ENCODE results near the gene DAZ4.
"Not testable (repeated sequence)": the region's sequence is repeated elsewhere in the genome, so short reads cannot be mapped to it uniquely, and the experiment has no call there.

The DAZ4 gene, protein sequence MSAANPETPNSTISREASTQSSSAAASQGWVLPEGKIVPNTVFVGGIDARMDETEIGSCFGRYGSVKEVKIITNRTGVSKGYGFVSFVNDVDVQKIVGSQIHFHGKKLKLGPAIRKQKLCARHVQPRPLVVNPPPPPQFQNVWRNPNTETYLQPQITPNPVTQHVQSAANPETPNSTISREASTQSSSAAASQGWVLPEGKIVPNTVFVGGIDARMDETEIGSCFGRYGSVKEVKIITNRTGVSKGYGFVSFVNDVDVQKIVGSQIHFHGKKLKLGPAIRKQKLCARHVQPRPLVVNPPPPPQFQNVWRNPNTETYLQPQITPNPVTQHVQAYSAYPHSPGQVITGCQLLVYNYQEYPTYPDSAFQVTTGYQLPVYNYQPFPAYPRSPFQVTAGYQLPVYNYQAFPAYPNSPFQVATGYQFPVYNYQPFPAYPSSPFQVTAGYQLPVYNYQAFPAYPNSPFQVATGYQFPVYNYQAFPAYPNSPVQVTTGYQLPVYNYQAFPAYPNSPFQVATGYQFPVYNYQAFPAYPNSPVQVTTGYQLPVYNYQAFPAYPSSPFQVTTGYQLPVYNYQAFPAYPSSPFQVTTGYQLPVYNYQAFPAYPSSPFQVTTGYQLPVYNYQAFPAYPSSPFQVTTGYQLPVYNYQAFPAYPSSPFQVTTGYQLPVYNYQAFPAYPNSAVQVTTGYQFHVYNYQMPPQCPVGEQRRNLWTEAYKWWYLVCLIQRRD

DNA sequence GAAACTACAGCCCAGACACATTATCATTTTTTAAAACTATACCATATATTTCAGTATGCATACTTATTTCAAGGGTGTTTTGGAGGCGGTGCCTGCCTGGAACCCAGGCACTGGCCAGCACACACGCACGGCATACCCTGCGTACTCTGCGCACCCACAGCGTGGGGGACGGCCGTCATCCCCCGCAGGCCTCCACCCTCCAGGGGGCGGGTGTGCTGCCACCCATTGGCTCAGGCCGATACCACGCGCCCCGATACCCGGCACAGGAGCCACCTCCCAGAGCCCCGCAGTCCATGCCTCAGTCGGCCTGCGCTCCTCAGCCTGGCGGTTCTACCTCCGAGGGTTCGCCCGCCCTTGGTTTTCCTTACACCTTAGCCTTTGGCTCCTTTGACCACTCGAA, at the start of gene DAZ4:
Gene DAZ4, plus strand, starts transcription at position 301 of the 400 bp plus-strand sequence. CDS start 208 bp downstream, outside the sequence.
- DNase-seq: not testable (repeated sequence)

DNA sequence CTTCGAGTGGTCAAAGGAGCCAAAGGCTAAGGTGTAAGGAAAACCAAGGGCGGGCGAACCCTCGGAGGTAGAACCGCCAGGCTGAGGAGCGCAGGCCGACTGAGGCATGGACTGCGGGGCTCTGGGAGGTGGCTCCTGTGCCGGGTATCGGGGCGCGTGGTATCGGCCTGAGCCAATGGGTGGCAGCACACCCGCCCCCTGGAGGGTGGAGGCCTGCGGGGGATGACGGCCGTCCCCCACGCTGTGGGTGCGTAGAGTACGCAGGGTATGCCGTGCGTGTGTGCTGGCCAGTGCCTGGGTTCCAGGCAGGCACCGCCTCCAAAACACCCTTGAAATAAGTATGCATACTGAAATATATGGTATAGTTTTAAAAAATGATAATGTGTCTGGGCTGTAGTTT, 20.4 kb upstream of the DAZ4 start, which contains the start of gene DAZ3:
Gene DAZ3, minus strand, starts transcription at position 101 of the 400 bp plus-strand sequence. CDS start 208 bp downstream, outside the sequence.
- DNase-seq: not testable (repeated sequence)

DNA sequence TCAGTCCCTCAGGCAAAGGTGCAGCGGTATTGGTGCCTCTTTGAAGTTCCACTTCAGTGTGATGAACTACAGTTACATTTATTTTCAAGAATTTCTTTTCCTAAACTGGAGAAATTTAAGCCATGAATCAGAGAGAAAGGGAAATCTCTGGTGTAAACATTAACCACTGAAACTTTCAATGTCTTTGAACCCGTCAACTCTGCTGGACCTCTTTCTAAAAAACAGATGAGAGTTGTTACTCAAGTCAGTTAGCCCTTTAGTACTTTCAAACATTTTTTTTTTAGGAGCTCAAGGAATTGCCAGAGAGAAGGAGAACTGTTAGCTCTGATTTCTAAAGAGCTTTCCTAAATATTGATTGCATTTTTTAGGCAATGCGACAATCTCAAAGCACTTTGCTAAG, 11.9 kb upstream of the DAZ4 start:
- DNase-seq: not testable (repeated sequence)

DNA sequence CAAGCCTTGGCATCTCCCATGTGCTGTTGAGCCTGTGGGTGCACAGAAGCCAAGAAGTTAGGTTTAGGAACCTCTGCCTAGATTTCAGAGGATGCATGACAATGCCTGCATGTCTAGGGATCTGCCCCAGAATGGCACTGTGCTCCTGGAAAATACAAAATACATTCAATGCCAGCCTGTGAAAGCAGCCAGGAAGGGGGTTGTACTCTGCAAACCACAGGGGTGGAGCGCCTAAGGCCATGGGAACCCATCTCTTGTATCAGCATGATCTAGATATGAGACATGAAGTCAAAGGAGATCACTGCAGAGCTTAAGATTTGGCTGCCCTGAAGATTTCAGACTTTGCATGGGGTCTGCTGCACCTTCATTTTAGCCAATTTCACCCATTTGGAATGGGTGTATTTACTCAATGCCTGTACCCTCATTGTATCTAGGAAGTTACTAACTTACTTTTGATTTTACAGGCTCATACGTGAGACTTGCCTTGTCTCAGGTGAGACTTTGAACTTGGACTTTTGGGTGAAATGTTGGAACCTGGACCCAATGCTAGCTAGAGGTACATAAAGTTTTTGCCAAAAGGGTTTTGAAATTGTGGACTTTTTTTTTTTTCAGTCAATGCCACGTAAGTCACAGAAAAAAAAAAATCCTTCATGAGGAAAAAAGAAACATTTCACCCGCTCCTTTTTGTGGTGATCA, 9.4 kb upstream of the DAZ4 start:
- not testable (repeated sequence) for DNase-seq

DNA sequence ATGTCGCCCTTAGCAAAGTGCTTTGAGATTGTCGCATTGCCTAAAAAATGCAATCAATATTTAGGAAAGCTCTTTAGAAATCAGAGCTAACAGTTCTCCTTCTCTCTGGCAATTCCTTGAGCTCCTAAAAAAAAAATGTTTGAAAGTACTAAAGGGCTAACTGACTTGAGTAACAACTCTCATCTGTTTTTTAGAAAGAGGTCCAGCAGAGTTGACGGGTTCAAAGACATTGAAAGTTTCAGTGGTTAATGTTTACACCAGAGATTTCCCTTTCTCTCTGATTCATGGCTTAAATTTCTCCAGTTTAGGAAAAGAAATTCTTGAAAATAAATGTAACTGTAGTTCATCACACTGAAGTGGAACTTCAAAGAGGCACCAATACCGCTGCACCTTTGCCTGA, 8.7 kb upstream of the DAZ4 start:
- DNase-seq: not testable (repeated sequence)

Data from hematopoietic multipotent progenitor cell treated with erythropoietin and hydrocortisone succinate and interleukin-3 and kit ligand, for 4 days (in vitro differentiated cells).